Rectal smooth muscle tissue (tissue), 1 donor: ENCODE results near the gene RRAD.

Experiments used
- H3K27ac ChIP-seq: one replicate; pipeline ENCODE4 v1.7.0; 2013; ENCODE audit warnings: low read depth, low read length, inconsistent platforms
- H3K27me3 ChIP-seq: one replicate; pipeline ENCODE4 v1.7.0; 2013; ENCODE audit warnings: low read length; ENCODE audit not compliant: control insufficient read depth, insufficient read depth
- H3K36me3 ChIP-seq: one replicate; pipeline ENCODE4 v1.7.0; 2013; ENCODE audit warnings: low read length; ENCODE audit not compliant: control insufficient read depth, insufficient read depth
- H3K4me1 ChIP-seq: one replicate; pipeline ENCODE4 v1.7.0; 2013; ENCODE audit warnings: low read length; ENCODE audit not compliant: control insufficient read depth, insufficient read depth
- H3K4me3 ChIP-seq: one replicate; pipeline ENCODE4 v1.7.0; 2013; ENCODE audit warnings: low read length
- H3K9ac ChIP-seq: one replicate; pipeline ENCODE4 v1.7.0; 2013; ENCODE audit warnings: low read length

Gene RRAD

DNA sequence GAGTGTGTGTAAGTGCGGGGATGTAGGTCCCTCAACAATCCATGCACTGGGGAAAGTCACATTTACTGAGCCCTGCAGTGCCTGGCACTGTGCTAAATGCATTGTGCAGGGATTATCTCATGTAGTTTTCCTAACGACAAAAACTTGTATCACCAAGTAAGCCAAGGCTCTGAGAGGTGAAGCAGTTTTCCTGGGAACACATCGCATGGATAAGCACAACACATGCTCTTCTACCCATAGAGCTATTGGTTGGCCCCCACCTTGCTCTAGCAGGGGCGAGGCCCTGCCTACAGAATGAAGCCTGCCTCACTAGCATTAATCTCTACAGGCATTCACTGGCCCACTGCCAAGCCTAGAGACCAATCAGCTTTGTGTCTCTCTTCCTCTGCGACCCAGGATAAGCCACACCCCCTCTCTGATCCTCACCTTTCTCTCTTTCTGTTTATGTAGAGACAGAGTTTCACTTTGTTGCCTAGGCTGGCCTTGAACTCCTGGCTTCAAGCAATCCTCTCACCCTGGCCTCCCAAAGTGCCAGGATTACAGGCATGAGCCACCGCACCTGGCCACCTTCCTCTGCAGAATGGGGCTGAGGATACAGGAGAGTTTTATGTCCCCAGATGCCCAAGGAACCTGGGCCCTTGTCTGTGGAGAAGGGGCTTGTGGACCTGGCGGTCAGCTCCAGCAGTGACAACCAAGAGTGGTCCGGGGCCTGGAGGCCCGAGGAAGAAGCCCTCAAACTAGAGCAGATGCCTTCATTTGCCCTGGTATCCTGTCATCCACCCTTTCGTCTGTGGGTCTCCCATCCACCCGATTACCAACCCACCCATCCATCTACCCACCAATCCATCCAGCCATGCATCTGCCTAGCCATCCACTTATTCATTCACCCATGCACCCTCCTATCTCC lies 19.4 kb downstream of the RRAD start:
- Histone ChIP-seq H3K27me3 (no peaks in the 10 kb centered on the region), H3K9ac (no peak overlapping the region), H3K4me1 (peaks cover 38% of the 10 kb centered on the region), H3K4me3 (peak overlapping the region; percentile 2), H3K27ac (peak overlapping the region; percentile 34), H3K36me3 (no peaks in the 10 kb centered on the region)

DNA sequence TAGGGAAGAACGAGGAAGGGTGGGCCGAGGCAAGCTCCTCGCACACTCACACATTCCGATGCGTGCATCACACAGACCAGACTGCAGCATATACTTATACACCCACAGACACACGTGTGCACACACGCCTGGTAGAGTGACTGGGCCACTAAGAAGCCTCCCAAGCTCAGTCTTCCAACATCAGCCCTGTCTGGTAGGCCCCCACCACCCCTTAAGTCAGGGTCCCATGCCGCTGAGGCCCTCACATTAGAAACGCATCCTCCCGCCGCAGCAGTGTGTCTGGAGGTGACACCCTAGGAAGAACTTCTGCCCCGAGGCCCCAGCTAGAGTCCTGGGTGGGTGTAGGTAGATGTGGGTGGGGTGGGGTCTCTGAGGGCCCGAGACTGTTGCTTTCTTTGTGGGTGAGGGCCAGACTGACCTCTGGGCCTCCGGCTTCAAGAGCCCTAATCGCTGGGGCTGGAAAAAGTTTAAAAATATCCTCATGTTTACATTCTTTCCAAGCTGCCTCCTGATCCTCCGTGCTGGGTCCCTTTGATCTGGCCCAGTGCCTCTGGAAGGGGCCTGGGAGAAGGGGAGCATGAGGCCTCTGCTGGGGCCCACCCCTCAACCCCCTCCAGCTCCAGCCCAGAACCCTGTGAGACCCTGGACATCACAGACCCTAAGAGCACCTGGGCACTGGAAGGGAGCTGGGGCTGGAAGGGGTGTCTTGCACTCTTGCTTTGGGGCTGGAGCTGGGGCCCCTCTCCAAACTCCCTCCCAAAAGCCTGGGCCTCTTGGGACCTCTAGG lies 20.3 kb downstream of the RRAD start:
- Histone ChIP-seq H3K27me3 (no peaks in the 10 kb centered on the region), H3K9ac (no peak overlapping the region), H3K36me3 (no peaks in the 10 kb centered on the region), H3K27ac (peak overlapping the region; percentile 34), H3K4me1 (peaks cover 46% of the 10 kb centered on the region), H3K4me3 (peak overlapping the region; percentile 31)

DNA sequence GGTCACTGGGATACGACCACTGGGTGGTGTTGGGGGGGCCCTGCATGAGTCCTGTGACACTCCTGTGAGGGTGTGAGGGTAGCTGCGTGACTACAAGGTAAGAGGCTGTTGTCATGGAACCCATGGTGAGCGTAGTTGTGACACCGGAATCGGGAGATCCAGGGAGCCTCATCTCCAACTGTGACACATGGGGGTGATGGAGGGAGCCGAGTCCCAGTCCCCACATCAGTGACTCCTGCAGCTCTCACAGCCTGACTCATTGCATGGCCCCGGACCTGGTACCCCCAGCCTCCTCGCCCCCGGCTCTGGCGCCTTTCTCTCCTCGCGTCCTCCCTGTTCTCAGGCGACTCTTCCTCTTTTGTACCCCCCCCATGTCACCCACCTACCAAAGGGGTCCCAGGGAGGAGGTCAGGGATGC lies 20.9 kb downstream of the RRAD start:
- peak overlapping the region; percentile 31 for H3K4me3 ChIP-seq
- peaks cover 52% of the 10 kb centered on the region for H3K4me1 ChIP-seq
- H3K9ac ChIP-seq: no peak overlapping the region
- H3K27me3 ChIP-seq: no peaks in the 10 kb centered on the region
- H3K36me3 ChIP-seq: no peaks in the 10 kb centered on the region
- peak overlapping the region; percentile 34 for H3K27ac ChIP-seq

DNA sequence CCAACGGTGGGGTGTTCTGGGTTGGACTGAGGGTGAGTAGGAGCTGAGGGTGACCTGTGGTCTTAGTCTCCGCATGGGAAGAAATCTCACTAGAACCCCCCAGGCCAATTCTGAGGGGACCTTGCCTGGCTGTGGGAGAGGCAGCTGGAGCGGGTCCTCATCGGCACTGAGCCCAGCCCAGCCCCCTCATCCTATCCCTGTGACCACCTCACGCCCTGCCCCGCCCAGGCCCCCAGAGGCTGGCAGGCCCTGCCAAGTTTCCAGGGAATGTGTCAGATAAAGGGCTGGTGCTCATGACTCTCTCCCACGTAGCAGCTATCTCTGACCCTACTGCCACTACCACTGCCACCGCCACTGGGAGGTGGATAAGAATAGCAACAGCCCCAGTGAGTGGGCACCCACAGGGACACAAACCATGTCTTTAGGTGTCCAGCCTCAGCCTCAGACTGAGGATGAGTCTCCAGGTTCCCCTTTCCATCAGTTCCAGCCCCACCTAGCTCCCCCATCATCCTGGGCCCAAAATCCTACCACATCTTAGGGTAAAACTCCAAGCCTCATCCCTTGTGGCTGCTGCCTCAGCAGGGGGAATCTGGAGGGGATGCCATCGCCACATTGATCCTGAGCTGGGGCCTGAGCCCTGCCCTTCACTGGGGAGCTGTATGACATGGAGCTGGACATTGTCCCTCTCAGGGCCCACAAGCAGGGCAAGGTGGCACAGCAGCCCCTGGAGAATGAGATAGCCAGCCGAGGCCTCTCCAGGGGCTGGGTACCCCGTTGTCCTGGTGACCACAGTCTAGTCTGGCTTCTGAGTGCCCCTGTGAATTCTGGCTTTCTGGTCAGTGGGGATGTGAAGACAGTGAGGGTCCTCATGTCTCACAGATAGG lies 21.5 kb downstream of the RRAD start:
- peaks cover 55% of the 10 kb centered on the region for H3K4me1 ChIP-seq
- H3K27me3 ChIP-seq: no peaks in the 10 kb centered on the region
- no peak overlapping the region for H3K4me3 ChIP-seq
- H3K27ac ChIP-seq: peak overlapping the region; percentile 94
- H3K36me3 ChIP-seq: no peaks in the 10 kb centered on the region
- no peak overlapping the region for H3K9ac ChIP-seq

DNA sequence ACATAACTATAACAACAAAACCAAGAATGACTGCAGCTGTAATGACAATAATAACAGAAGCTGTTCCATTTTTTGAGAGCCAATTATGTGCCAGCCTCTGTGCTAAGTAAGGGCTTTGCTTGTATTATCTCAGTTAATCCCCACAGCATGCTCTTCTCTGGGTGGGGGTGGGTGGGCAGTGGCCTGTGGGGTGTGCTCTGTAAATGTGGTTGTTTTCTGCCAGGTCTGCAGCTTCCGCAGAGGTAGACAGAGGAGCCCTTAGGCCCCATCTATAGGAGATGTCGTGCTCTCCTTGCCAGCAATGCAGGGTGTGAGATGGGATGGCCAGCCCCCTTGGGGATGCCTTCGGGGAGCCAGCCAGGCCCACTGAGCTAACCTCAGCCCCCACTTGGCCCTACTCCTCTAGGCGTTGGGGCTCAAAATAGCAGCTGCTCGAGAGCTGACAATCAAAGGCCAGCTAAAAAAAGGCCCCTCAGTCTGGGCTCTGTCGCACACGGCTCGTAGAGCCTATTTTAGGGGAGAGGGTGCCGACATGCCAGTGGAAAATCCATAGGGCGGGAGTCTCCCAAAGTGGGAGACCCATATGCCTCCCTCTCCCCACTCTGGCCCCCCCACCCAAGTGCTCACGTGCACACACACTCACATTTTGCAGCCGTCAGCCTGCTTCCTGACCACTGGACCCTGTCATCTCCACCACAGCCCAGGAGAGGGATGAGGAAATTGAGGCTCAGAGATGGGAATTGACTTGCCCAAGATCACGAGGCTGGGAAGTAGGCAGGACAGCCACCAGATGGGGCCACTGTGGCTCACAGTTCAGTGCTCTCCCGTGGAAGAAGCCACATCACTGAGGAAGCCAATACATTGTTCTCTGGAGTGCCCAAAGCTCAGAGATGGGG lies 22.4 kb downstream of the RRAD start:
- H3K9ac ChIP-seq: no peak overlapping the region

DNA sequence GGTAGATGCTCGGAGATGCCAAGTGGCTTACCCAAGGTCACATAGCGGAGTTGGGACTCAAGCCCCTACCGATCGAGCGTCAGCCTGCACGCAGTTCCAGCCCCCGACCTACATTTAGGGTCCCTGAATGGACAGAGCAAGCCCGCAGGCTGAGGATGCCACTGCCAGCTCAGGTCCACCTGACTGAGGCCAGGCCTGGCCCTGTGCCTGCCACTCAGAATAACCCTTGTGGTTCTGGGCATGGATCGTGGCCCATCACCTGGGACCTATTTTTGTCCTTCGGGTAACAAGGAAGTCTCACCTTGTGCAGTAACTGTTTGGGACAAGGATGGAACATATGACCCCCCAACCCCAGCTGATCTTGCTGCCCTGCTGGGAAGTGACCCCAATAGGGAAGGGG lies 23.7 kb downstream of the RRAD start:
- H3K36me3 ChIP-seq: no peaks in the 10 kb centered on the region

More for the DNA sequence above, 22.4 kb downstream of the RRAD start:
- no peaks in the 10 kb centered on the region for H3K27me3 ChIP-seq
- peak overlapping the region; percentile 94 for H3K27ac ChIP-seq
- no peak overlapping the region for H3K4me3 ChIP-seq
- H3K36me3 ChIP-seq: no peaks in the 10 kb centered on the region
- peaks cover 55% of the 10 kb centered on the region for H3K4me1 ChIP-seq

DNA sequence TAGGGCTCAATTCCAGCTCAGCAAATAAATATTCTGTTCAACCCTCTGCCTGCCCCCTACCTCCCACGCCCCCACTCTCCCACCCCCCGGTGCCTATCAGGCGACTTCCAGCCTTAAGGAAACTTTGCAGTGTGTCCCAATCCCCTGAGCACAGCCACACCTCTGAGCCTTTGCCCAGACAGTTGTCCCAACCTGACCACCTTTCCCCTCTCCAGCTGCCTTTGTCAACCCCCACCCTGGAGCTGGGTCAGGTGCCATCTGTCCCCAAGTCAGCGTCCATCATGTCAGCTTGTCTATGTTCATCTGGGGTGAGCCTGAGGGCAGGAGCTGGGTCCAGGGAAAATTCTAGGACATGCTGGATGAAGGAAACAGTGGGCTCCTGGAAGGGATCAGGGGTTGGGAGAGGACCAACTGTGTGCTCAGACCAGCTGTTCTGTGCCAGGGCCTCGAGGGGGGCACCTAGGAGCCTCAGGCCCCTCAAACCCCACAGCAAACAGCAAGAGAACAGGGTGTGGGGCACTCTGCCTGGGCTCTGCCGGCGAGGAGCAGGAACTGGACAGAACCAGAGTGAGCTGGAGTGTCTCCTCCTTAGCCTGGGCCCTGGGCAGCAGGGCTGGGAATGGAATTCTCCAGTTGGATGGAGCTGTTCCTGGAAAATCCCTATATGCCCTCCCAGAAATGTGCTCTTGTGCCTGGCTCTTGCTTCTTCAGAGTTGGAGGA lies 24.5 kb downstream of the RRAD start:
- Histone ChIP-seq H3K27me3 (no peaks in the 10 kb centered on the region), H3K27ac (peak overlapping the region; percentile 94), H3K9ac (no peak overlapping the region), H3K4me1 (peaks cover 55% of the 10 kb centered on the region), H3K36me3 (no peaks in the 10 kb centered on the region), H3K4me3 (no peak overlapping the region)

More for the DNA sequence above, 23.7 kb downstream of the RRAD start:
- H3K27ac ChIP-seq: peak overlapping the region; percentile 94
- H3K27me3 ChIP-seq: no peaks in the 10 kb centered on the region
- H3K4me3 ChIP-seq: no peak overlapping the region
- H3K4me1 ChIP-seq: peaks cover 55% of the 10 kb centered on the region
- no peak overlapping the region for H3K9ac ChIP-seq

DNA sequence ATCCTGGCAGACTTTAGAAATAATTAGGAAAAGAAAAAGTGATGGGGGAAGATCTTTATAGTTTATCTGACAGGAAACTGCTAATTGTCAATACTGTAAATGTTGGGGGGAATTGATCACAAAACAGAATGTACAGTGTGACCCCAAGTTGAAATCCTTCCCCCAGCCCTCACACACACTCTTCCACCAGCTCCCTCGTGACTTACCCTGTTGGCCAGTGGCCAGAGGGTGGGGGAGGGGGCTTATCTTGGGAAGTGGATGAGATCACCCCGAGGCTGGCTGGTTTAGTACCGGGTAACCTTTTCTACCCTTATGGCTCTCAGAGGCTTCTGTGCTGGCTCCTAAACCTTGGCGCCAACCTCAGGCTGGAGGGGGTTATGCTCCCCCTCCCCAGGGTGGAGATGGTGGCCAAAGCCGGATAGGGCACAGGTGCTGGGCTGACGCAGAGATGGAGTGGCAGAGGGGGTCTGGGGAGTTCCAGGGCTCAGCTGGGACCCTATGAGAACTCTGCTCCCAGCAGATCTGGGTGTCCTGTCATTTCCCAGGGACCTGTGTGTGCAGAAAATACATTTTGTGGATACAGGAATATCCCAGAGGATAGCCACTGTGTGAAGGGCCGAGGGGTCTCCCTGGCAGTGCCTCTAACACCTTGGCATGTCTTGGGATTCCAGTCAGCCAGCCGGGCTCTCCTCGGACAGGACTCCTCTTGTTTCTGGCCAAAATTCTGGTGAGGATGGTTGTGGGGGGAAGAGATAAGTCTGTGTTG lies 25.2 kb downstream of the RRAD start:
- peak overlapping the region; percentile 3 for H3K4me3 ChIP-seq
- H3K4me1 ChIP-seq: peaks cover 47% of the 10 kb centered on the region
- H3K9ac ChIP-seq: no peak overlapping the region
- H3K27ac ChIP-seq: peak overlapping the region; percentile 94
- no peaks in the 10 kb centered on the region for H3K27me3 ChIP-seq
- no peaks in the 10 kb centered on the region for H3K36me3 ChIP-seq

DNA sequence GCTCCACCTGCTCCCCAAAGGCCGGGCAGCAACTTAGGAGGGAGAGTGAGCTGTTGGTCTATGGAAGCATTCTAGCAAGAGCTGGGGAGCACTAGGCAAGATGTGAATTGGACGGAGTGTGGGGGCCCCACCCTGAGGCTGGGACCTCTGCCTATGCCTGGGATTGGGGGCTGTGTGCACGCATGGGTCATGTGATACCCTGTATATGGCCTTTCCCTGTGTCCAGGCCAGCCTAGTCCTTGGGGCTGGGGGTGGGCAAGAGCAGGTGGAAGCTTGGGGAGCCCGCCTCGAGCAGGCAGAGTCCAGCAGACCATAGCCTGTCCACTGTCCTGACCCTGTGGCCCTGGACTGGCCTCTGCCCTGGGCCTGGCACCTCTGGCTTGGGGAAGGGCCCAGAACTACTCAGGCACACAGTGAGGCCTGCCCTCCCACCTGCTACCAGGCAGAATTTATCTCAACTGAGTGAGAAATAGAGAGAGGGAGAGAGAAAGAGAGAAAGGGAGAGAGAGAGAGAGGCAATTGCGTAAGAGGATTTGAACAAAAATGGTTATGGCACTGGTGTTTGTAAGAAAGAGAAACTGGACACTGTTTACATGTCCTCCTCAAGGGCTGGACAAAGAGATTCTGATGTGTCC lies 25.9 kb downstream of the RRAD start:
- no peak overlapping the region for H3K4me3 ChIP-seq
- H3K36me3 ChIP-seq: no peaks in the 10 kb centered on the region
- no peaks in the 10 kb centered on the region for H3K27me3 ChIP-seq
- peak overlapping the region; percentile 94 for H3K27ac ChIP-seq
- H3K9ac ChIP-seq: peak overlapping the region; percentile 14
- peaks cover 42% of the 10 kb centered on the region for H3K4me1 ChIP-seq

DNA sequence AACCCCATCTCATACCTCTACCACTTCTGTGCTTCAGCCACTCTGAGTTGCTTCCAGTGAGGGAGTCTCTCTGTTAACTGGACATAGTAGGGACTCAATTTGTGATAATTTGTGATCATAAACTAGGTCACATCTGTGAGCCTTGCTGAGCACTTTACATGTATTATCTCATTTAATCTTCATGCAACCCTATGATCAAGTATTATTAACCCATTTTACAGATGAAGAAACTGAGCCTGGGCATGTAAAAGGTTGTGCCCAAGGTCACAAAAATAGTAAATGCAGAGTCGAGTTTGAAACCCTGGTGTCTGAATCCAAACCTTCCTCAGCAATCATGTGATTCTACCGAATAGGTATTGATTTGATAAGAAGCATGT lies 26.4 kb downstream of the RRAD start:
- Histone ChIP-seq H3K9ac (no peak overlapping the region), H3K4me1 (peaks cover 37% of the 10 kb centered on the region)

More for the DNA sequence above, 26.4 kb downstream of the RRAD start:
- Histone ChIP-seq H3K4me3 (no peak overlapping the region), H3K36me3 (no peaks in the 10 kb centered on the region), H3K27ac (peak overlapping the region; percentile 94), H3K27me3 (no peaks in the 10 kb centered on the region)
